Stimulated activated naive CD4-positive, alpha-beta T cell treated with Interleukin-2 at 50 U/mL for 16 hours (primary cell): ENCODE data around the gene ING5.
A peak's percentile ranks its signal among the peaks of the same experiment; 100 is the strongest.
"Not testable (repeated sequence)": the region's sequence is repeated elsewhere in the genome, so short reads cannot be mapped to it uniquely, and the experiment has no call there.

Experiments
- DNase-seq: peaks from one replicate; lab custom pipeline; 2025; lab: John Stamatoyannopoulos, UW

The ING5 gene

GRCh38 chr2:241701399-241702154, at the start of gene ING5:
TSS of gene ING5 (plus strand) at chr2:241702039. CDS start at chr2:241702066, 27 bp downstream.
- DNase-seq: peak; percentile 93

- DNase-seq: no peak
Observed at GRCh38 chr2:241652142-241652541, 49.7 kb upstream of the ING5 start.

- no peak for DNase-seq
Observed at GRCh38 chr2:241652722-241653121, 49.1 kb upstream of the ING5 start.

- no peak for DNase-seq
Observed at GRCh38 chr2:241653210-241653750, 48.6 kb upstream of the ING5 start.

GRCh38 chr2:241654551-241654950, 47.3 kb upstream of the ING5 start:
- DNase-seq: no peak

- no peak for DNase-seq
Observed at GRCh38 chr2:241655516-241656189, 46.2 kb upstream of the ING5 start.

GRCh38 chr2:241656190-241656741, 45.6 kb upstream of the ING5 start:
- no peak for DNase-seq

- no peak for DNase-seq
Observed at GRCh38 chr2:241657786-241658254, 44.0 kb upstream of the ING5 start.

GRCh38 chr2:241658296-241658695, 43.5 kb upstream of the ING5 start:
- no peak for DNase-seq

- DNase-seq: no peak
Observed at GRCh38 chr2:241659150-241659739, 42.6 kb upstream of the ING5 start.

GRCh38 chr2:241660593-241661213, 41.1 kb upstream of the ING5 start:
- no peak for DNase-seq

GRCh38 chr2:241662731-241663130, 39.1 kb upstream of the ING5 start:
- not testable (repeated sequence) for DNase-seq

- DNase-seq: no peak
Observed at GRCh38 chr2:241665731-241666440, 36.0 kb upstream of the ING5 start.

- DNase-seq: no peak
Observed at GRCh38 chr2:241666627-241667400, 35.0 kb upstream of the ING5 start.

GRCh38 chr2:241668354-241668753, 33.5 kb upstream of the ING5 start:
- no peak for DNase-seq

- DNase-seq: no peak
Observed at GRCh38 chr2:241668839-241669238, 33.0 kb upstream of the ING5 start.

- no peak for DNase-seq
Observed at GRCh38 chr2:241670333-241671110, 31.3 kb upstream of the ING5 start.

- DNase-seq: no peak
Observed at GRCh38 chr2:241671457-241672240, 30.2 kb upstream of the ING5 start.
